Neural progenitor cell (in vitro differentiated cells): Measurements from ENCODE around the gene PM20D1.
"Not testable (repeated sequence)": the region's sequence is repeated elsewhere in the genome, so short reads cannot be mapped to it uniquely, and the experiment has no call there.

Experiments used
- CTCF ChIP-seq: fragments of 200-600 bp; sonication (generic); IDR thresholded peaks from 2 replicates; pipeline ENCODE4 v1.5.1; 2017; ENCODE audit warnings: antibody characterized with exemption, mild to moderate bottlenecking
- EZH2 ChIP-seq: fragments of 200-600 bp; sonication (generic); IDR thresholded peaks from 2 replicates; pipeline ENCODE4 v1.6.1; 2017; ENCODE audit warnings: antibody characterized with exemption, mild to moderate bottlenecking, moderate library complexity

- TF ChIP-seq CTCF, EZH2: not testable (repeated sequence)
These were observed 23.2 kb upstream of the PM20D1 start for GRCh38 chr1:205873148-205873547.
